ENCODE measurements around the gene FHL2.
A peak's percentile ranks its signal among the peaks of the same experiment; 100 is the strongest.

Gene FHL2

GRCh38 chr2:105396254-105397024 lies 2.4 kb downstream of the FHL2 start:
- peak; percentile 35 to 59 for DNase-seq

- no peak for DNase-seq
Measured at GRCh38 chr2:105395691-105396090, 3.2 kb downstream of the FHL2 start.

- DNase-seq, result no peak
Measured at GRCh38 chr2:105394951-105395611, 3.8 kb downstream of the FHL2 start.

GRCh38 chr2:105393373-105394055 lies 5.3 kb downstream of the FHL2 start:
- no peak for DNase-seq

- DNase-seq, result no peak
Measured at GRCh38 chr2:105391763-105392662, 6.8 kb downstream of the FHL2 start.

- no peak for DNase-seq
Measured at GRCh38 chr2:105391058-105391627, 7.7 kb downstream of the FHL2 start.

- no peak for DNase-seq
Measured at GRCh38 chr2:105390454-105390853, 8.4 kb downstream of the FHL2 start.

GRCh38 chr2:105388971-105389381 lies 9.9 kb downstream of the FHL2 start:
- DNase-seq, result no peak

GRCh38 chr2:105387225-105387624 lies 11.6 kb downstream of the FHL2 start:
- DNase-seq, result no peak

GRCh38 chr2:105385731-105386540 lies 12.9 kb downstream of the FHL2 start:
- DNase-seq, result no peak

- DNase-seq, result no peak
Measured at GRCh38 chr2:105384861-105385260, 14.0 kb downstream of the FHL2 start.

- no peak for DNase-seq
Measured at GRCh38 chr2:105384216-105384615, 14.6 kb downstream of the FHL2 start.

GRCh38 chr2:105383432-105384166 lies 15.3 kb downstream of the FHL2 start:
- DNase-seq, result no peak

- no peak for DNase-seq
Measured at GRCh38 chr2:105382177-105382576, 16.7 kb downstream of the FHL2 start.

GRCh38 chr2:105381101-105381668 lies 17.7 kb downstream of the FHL2 start:
- DNase-seq, result no peak

GRCh38 chr2:105380432-105381100 lies 18.3 kb downstream of the FHL2 start:
- no peak for DNase-seq

- no peak for DNase-seq
Measured at GRCh38 chr2:105379741-105380186, 19.1 kb downstream of the FHL2 start.

GRCh38 chr2:105378921-105379383 lies 19.9 kb downstream of the FHL2 start:
- no peak for DNase-seq

- DNase-seq, result no peak
Measured at GRCh38 chr2:105378276-105378840, 20.5 kb downstream of the FHL2 start.
